HepG2 (cell line): ENCODE measurements around the gene FBXO10. TPM values are rescaled to one million over a fixed set of nuclear protein-coding genes. Genes with fewer than 3 reads are reported as not detected.

ENCODE experiments used
- ATRX ChIP-seq: sonication (generic); formaldehyde crosslinking; IDR thresholded peaks from 2 replicates; pipeline ENCODE4 v1.4.0; 2020; ENCODE audit warnings: missing genetic modification reagents, borderline replicate concordance
- GMEB2 ChIP-seq: IDR thresholded peaks from 2 replicates; pipeline ENCODE4 v1.6.1; 2016; ENCODE audit warnings: missing biosample characterization, missing genetic modification reagents, low read depth
- HNRNPK ChIP-seq: fragments of 200-400 bp; formaldehyde crosslinking; IDR thresholded peaks from 2 replicates; pipeline ENCODE4 v1.6.1; 2018; ENCODE audit warnings: low read length, low read depth, moderate library complexity, mild to moderate bottlenecking; ENCODE audit not compliant: poor library complexity, severe bottlenecking
- KLF13 ChIP-seq: sonication (generic); formaldehyde crosslinking; IDR thresholded peaks from 2 replicates; pipeline ENCODE4 v1.4.0; 2020; ENCODE audit warnings: mild to moderate bottlenecking, missing genetic modification reagents
- MIXL1 ChIP-seq: IDR thresholded peaks from 2 replicates; pipeline ENCODE4 v1.6.1; 2016
- PHF8 ChIP-seq: sonication (generic); formaldehyde crosslinking; IDR thresholded peaks from 2 replicates; pipeline ENCODE4 v1.5.0; 2020; ENCODE audit warnings: missing genetic modification reagents
- TERF1 ChIP-seq: sonication (generic); formaldehyde crosslinking; IDR thresholded peaks from 2 replicates; pipeline ENCODE4 v1.8.0; 2022; ENCODE audit warnings: mild to moderate bottlenecking, missing genetic modification reagents, moderate library complexity
- ZFY ChIP-seq: sonication (generic); formaldehyde crosslinking; IDR thresholded peaks from 2 replicates; pipeline ENCODE4 v1.4.0; 2020; ENCODE audit warnings: missing genetic modification reagents
- ZNF276 ChIP-seq: sonication (generic); formaldehyde crosslinking; IDR thresholded peaks from 2 replicates; pipeline ENCODE4 v1.4.0; 2020; ENCODE audit warnings: mild to moderate bottlenecking, low read depth, missing genetic modification reagents
- ZNF317 ChIP-seq: sonication (generic); formaldehyde crosslinking; IDR thresholded peaks from 2 replicates; pipeline ENCODE4 v1.5.0; 2020; ENCODE audit warnings: mild to moderate bottlenecking, missing genetic modification reagents
- ZNF407 ChIP-seq: sonication (generic); formaldehyde crosslinking; IDR thresholded peaks from one replicate; pipeline ENCODE4 v1.5.1; 2020; ENCODE audit warnings: mild to moderate bottlenecking, missing genetic modification reagents; ENCODE audit errors: not compliant biosample characterization
- ZNF451 ChIP-seq: sonication (generic); formaldehyde crosslinking; IDR thresholded peaks from 2 replicates; pipeline ENCODE4 v1.5.0; 2020; ENCODE audit warnings: mild to moderate bottlenecking, missing genetic modification reagents
- ZNF800 ChIP-seq: sonication (generic); formaldehyde crosslinking; IDR thresholded peaks from 2 replicates; pipeline ENCODE4 v1.4.0; 2020; ENCODE audit warnings: missing genetic modification reagents
- polyA plus RNA-seq, 8 experiments: library from polyadenylated mRNA; depleted of rRNA in 3 of 8; stranded (reverse) in 7 of 8; unstranded in 1 of 8; fragments of >200 nt; fragmentation: Illumina TruSeq in 4 of 8; extraction: Trizol in 4 of 8; gene quantifications; 2 replicates each; pipeline versions ENCODE4 v1.2.1 to v1.2.3, GENCODE V29; 2011 to 2016; ENCODE audit warnings: low read depth in 4 of 8, missing spikeins in 1 of 8, mixed read lengths in 1 of 8; ENCODE audit not compliant: insufficient read depth in 1 of 8
- total RNA-seq, 5 experiments: library from RNA; depleted of rRNA; stranded (reverse); fragments of >200 nt; fragmentation: Illumina TruSeq; extraction: Trizol; gene quantifications; 2 replicates each; pipeline ENCODE4 v1.2.3, GENCODE V29; 2016; ENCODE audit warnings: low read depth in 1 of 5

FBXO10 gene
- total and polyA plus RNA-seq, 2 of the 13 experiments (the other 11 are each of a cell fraction or from before 2014, with no cell fraction given), result 3.1 to 5.1 TPM

- TF ChIP-seq ZNF407 (CRISPR knock-in tag) (peak; percentile 80), TERF1 (CRISPR knock-in tag) (peak; percentile 58; the same call in 1 of the 2 replicates), KLF13 (CRISPR knock-in tag) (peak; percentile 34; the same call in 1 of the 2 replicates), GMEB2 (CRISPR knock-in tag) (no peak), ZNF451 (CRISPR knock-in tag) (peak; percentile 70; the same call in 1 of the 2 replicates), MIXL1 (no peak), PHF8 (peak; percentile 73), ZNF800 (CRISPR knock-in tag) (0 out of 2 replicates have a peak, but pooled peaks have one; percentile 33), ZFY (CRISPR knock-in tag) (peak; percentile 81), ZNF317 (0 out of 2 replicates have a peak, but pooled peaks have one; percentile 37), ZNF276 (CRISPR knock-in tag) (0 out of 2 replicates have a peak, but pooled peaks have one; percentile 23), ATRX (CRISPR knock-in tag) (no peak), HNRNPK (peak; percentile 11)
Measured at GRCh38 chr9:37464426-37465248, 111.5 kb downstream of the FBXO10 start (continued).
